ENCODE measurements around the gene MEA1. TPM values are rescaled to one million over a fixed set of nuclear protein-coding genes. Genes with fewer than 3 reads are reported as not detected.
A peak's percentile ranks its signal among the peaks of the same experiment; 100 is the strongest.

The MEA1 gene
- total RNA-seq, 2 experiments from 2014 or later = 84.8 to 92.3 TPM

DNA sequence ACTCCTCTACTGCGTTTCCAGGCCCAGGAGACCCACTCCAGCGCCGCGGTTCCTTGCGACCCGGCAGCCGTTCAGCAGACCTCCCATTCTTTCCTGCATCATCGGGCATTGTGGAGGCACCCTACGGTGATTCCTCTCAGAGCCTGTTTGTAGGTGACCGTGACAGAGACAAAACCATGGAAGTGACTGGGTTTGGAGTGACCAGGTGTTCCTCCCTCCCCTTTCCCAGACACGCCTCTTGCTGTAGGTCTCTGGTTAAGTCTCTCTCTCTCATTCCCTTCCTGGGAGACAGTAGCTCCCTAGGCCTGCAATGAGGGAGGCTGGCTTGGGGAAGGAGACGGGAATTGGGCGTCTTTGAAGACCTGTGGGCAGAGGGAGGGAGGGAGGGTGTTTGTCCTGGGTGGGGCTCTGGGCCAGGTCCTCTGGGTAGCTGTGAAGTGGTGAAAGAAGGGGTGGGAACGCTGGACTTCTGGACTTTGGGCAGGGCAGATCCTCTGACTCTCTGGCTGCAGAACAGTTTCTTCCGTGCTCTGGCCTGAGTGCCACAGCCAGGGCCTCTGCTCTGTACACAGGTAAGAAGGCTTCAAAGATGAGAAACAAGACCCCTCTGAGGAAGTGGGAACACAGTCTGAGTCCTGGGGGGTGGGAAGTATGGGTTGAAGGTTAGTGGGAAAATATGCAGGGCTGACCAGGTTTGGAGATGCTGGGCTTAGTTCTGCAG lies 46.4 kb upstream of the MEA1 start:
- TF ChIP-seq CTCF (IDR thresholded peaks at IDR 0.05) = no peak
- peaks cover 35% of the 10 kb centered on the region for H3K4me1 Mint-ChIP-seq (ENCODE audit: low read depth)
- H3K4me3 Mint-ChIP-seq = peak overlapping the region; percentile 81
- intact Hi-C loops (cut with micrococcal nuclease) = no loop called here
- no peaks in the 10 kb centered on the region for H3K9me3 Mint-ChIP-seq
- ChIA-PET POLR2A (interaction anchor here (1.3 to 2.6 kb wide), 2 partner anchors 46 to 84 kb away, joined by 6 read pairs; partner anchors contain the start of genes KLHDC3 and MEA1), CTCF (interaction anchor here (1.1 to 4.2 kb wide), 3 partner anchors 9 to 110 kb away, joined by 3 to 32 read pairs (median 4); no protein-coding TSS in a partner anchor)
- ATAC-seq (no peak), DNase-seq (no peak)
- peaks cover 29% of the 10 kb centered on the region for H3K36me3 Mint-ChIP-seq (ENCODE audit: low read depth)
- peak overlapping the region; percentile 92 for H3K27ac Mint-ChIP-seq
- no peaks in the 10 kb centered on the region for H3K27me3 Mint-ChIP-seq

DNA sequence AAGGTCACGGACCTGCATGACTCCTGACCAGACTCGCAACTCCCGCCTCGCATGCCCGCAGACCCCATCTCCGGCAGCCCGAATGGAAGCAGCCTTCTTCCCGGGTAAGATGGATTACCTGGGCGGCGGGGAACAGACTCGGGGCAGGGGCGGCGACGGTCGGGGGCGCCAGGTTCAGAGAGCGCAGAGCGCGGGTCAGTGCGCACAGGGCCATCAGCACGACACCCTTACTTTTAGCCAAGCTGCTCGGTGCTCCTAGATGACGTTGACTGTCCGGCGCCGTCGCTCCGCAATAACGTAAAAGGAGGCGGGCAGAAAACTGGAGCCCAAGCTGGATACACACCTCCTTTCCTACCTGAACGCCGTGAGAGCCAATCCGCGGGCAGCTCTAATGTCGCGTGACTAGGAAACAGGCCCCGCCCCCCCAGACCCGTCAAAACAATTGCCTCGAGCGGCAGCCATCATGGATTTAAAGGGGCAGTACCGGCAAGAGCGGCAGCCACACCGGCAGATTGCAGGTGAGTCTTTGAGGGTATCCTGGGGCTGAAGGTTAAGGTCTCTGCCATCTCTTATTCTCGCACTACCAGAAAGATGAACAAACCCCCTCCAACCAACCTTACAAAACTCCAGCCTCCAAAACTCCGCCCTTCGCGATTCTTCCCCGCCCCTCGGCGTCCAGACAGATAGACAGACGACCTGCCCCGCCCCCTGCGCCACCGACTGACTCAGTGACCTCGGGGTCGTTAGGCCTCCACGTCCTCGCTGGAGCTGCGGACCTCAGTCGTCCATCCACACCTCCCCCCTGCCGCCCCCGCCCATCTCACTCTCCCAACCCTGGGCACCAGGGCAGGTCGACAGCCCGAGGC lies 45.7 kb upstream of the MEA1 start, which contains the start of the genes KLC4 and MRPL2:
Gene KLC4, plus strand, starts transcription at position 464 of the 866 bp plus-strand sequence. CDS start 1,705 bp downstream, outside the sequence.
Gene MRPL2, minus strand, starts transcription at position 267 of the 866 bp plus-strand sequence. Its CDS starts 53 bp downstream, at position 214.
- H3K4me1 Mint-ChIP-seq (ENCODE audit: low read depth) = peaks cover 37% of the 10 kb centered on the region
- H3K9me3 Mint-ChIP-seq = no peaks in the 10 kb centered on the region
- H3K4me3 Mint-ChIP-seq = peak within 1 kb of the TSS; percentile 81
- ChIA-PET POLR2A (interaction anchor here (0.7 to 2.6 kb wide), 6 partner anchors 17 to 389 kb away, joined by 3 to 6 read pairs (median 4); partner anchors contain the start of genes KLHDC3, MEA1, PPP2R5D and PTK7), CTCF (interaction anchor here (1.1 to 4.2 kb wide), 2 partner anchors 84 to 111 kb away, joined by 4 to 32 read pairs; no protein-coding TSS in a partner anchor)
- DNase-seq (peak; percentile 99), ATAC-seq (peak; percentile 98)
- no peaks in the 10 kb centered on the region for H3K27me3 Mint-ChIP-seq
- peak within 1 kb of the TSS; percentile 92 for H3K27ac Mint-ChIP-seq
- TF ChIP-seq CTCF (IDR thresholded peaks at IDR 0.05) = no peak
- intact Hi-C loops (cut with micrococcal nuclease) = loop anchor here (5.0 to 10.0 kb wide), 2 partner anchors 47 to 155 kb away; partner anchors contain the start of genes KLHDC3 and MEA1
- peaks cover 33% of the 10 kb centered on the region for H3K36me3 Mint-ChIP-seq (ENCODE audit: low read depth)

DNA sequence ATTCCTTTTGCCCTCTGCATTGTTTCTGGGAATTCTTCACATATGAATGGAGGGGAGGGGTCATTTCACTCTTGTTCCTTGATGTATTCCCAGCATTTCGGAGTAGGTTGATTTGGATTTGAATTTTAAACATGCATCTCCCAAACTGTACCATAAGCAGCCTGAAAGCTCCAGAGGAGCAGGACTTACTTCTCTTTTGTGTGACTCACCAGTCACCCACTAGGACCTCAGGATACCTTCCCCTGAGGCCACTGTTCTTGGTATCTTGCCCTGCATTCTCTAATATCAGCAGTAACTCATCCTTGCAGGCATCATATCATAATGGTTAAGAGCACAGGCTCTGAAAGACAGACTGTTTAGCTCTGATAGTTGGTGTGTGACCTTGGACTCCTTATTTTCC lies 44.8 kb upstream of the MEA1 start:
- ChIA-PET POLR2A (interaction anchor here (0.7 to 2.6 kb wide), 5 partner anchors 18 to 390 kb away, joined by 3 to 6 read pairs (median 5); partner anchors contain the start of genes KLHDC3, MEA1, PPP2R5D and PTK7), CTCF (interaction anchor here (1.0 to 4.2 kb wide), 2 partner anchors 50 to 85 kb away, joined by 3 to 32 read pairs; no protein-coding TSS in a partner anchor)
- TF ChIP-seq CTCF (IDR thresholded peaks at IDR 0.05) = no peak
- H3K27me3 Mint-ChIP-seq = no peaks in the 10 kb centered on the region
- ATAC-seq (no peak), DNase-seq (no peak)
- H3K4me1 Mint-ChIP-seq (ENCODE audit: low read depth) = peaks cover 42% of the 10 kb centered on the region
- no peaks in the 10 kb centered on the region for H3K9me3 Mint-ChIP-seq
- peak overlapping the region; percentile 92 for H3K27ac Mint-ChIP-seq
- peak overlapping the region; percentile 81 for H3K4me3 Mint-ChIP-seq
- H3K36me3 Mint-ChIP-seq (ENCODE audit: low read depth) = peaks cover 35% of the 10 kb centered on the region
- intact Hi-C loops (cut with micrococcal nuclease) = loop anchor here (5.0 to 10.0 kb wide), 2 partner anchors 46 to 154 kb away; partner anchors contain the start of genes KLHDC3 and MEA1

- Mint-ChIP-seq H3K4me1 (ENCODE audit: low read depth) (peaks cover 53% of the 10 kb centered on the region), H3K27me3 (no peaks in the 10 kb centered on the region), H3K4me3 (no peak overlapping the region), H3K36me3 (ENCODE audit: low read depth) (peaks cover 38% of the 10 kb centered on the region), H3K27ac (no peak overlapping the region), H3K9me3 (no peaks in the 10 kb centered on the region)
- ChIA-PET CTCF (interaction anchor here (2.7 to 3.1 kb wide), 2 partner anchors 35 to 88 kb away, joined by 6 to 21 read pairs; partner anchors contain the start of gene RRP36), POLR2A (interaction anchor here (1.2 to 1.4 kb wide), 2 partner anchors 42 to 43 kb away, joined by 3 read pairs; partner anchors contain the start of gene KLHDC3)
- ATAC-seq (no peak), DNase-seq (no peak)
- no peak for TF ChIP-seq CTCF (IDR thresholded peaks at IDR 0.05)
- intact Hi-C loops (cut with micrococcal nuclease) = loop anchor here (5.0 to 10.0 kb wide), 2 partner anchors 44 to 151 kb away; partner anchors contain the start of genes KLHDC3 and MEA1
These were observed 42.2 kb upstream of the MEA1 start for GRCh38 chr6:43055966-43056365.
